Upper lobe of left lung (tissue), 4 donors: ENCODE data around the gene IL6ST.

Experiments
- CTCF ChIP-seq, 6 experiments: fragments of 450-650 bp in 4 of 6; fragments of 200-600 bp in 2 of 6; sonication (generic) in 2 of 6; IDR thresholded peaks; one replicate each; pipeline ENCODE4 v1.5.1; 2016 to 2019; ENCODE audit warnings: antibody characterized with exemption in 6 of 6
- POLR2A ChIP-seq, 4 donors: fragments of 450-650 bp; IDR thresholded peaks; one replicate each; pipeline ENCODE4 v1.5.1; 2016 to 2017; ENCODE audit warnings: antibody characterized with exemption in 4 of 4, mild to moderate bottlenecking in 2 of 4
- POLR2AphosphoS5 ChIP-seq, 2 donors: sonication (generic); formaldehyde crosslinking; IDR thresholded peaks; one replicate each; pipeline ENCODE4 v1.5.1; 2017; ENCODE audit warnings: antibody characterized with exemption in 2 of 2

GRCh38 chr5:55892479-55892878, 102.3 kb downstream of the IL6ST start:
- no peak for TF ChIP-seq POLR2AphosphoS5 (IDR thresholded peaks at IDR 0.05)
- no peak for TF ChIP-seq CTCF (IDR thresholded peaks at IDR 0.05)
- TF ChIP-seq POLR2A (IDR thresholded peaks at IDR 0.05) = no peak
